K562 (cell line): ENCODE data around the gene KIF20A. TPM values are rescaled to one million over a fixed set of nuclear protein-coding genes. Genes with fewer than 3 reads are reported as not detected.

Experiments
- ARID2 ChIP-seq: fragments of 450-650 bp; IDR thresholded peaks from 2 replicates; pipeline ENCODE4 v1.6.1; 2017; ENCODE audit warnings: antibody characterized with exemption, mild to moderate bottlenecking
- ATF1 ChIP-seq, 2 experiments: fragments of 450-650 bp in 1 of 2; IDR thresholded peaks; 2 replicates each; pipeline ENCODE4 v1.6.1; 2016; ENCODE audit warnings: missing compliant biosample characterization in 1 of 2, missing genetic modification characterization in 1 of 2
- BMI1 ChIP-seq: fragments of 150-350 bp; IDR thresholded peaks from 2 replicates; pipeline ENCODE4 v1.6.1; 2014; ENCODE audit warnings: low read length
- FOXK2 ChIP-seq, 2 experiments: fragments of 450-650 bp; IDR thresholded peaks in 1 of 2; conservative IDR thresholded peaks in 1 of 2; 2 replicates each; pipeline ENCODE4 v1.6.1; 2016; ENCODE audit warnings: low read depth in 2 of 2, mild to moderate bottlenecking in 1 of 2
- HMG20A ChIP-seq: fragments of 450-650 bp; formaldehyde crosslinking; conservative IDR thresholded peaks from 2 replicates; pipeline ENCODE4 v1.4.0; 2020; ENCODE audit warnings: mild to moderate bottlenecking, mixed read lengths
- KAT2B ChIP-seq: IDR thresholded peaks from one replicate; pipeline ENCODE4 v1.6.1; 2012; ENCODE audit warnings: low read depth, mild to moderate bottlenecking, control low read depth, inconsistent platforms, low read length, moderate library complexity
- PHF20 ChIP-seq: fragments of 450-650 bp; IDR thresholded peaks from 2 replicates; pipeline ENCODE4 v1.6.1; 2018; ENCODE audit not compliant: partially characterized antibody
- SIX5 ChIP-seq, 2 experiments: IDR thresholded peaks; 2 replicates each; pipeline ENCODE4 v1.6.1; 2011; ENCODE audit warnings: low read length in 2 of 2, borderline replicate concordance in 1 of 2, low read depth in 1 of 2, mild to moderate bottlenecking in 1 of 2, moderate library complexity in 1 of 2; ENCODE audit not compliant: insufficient read depth in 1 of 2
- ZBTB17 ChIP-seq: fragments of 450-650 bp; formaldehyde crosslinking; IDR thresholded peaks from 2 replicates; pipeline ENCODE4 v1.4.0; 2020; ENCODE audit warnings: mild to moderate bottlenecking
- ZBTB7A ChIP-seq: IDR thresholded peaks from 2 replicates; pipeline ENCODE4 v1.6.1; 2011; ENCODE audit warnings: low read depth, mild to moderate bottlenecking, low read length, moderate library complexity, borderline replicate concordance; ENCODE audit not compliant: control insufficient read depth
- ZNF561 ChIP-seq: fragments of 450-650 bp; formaldehyde crosslinking; conservative IDR thresholded peaks from 2 replicates; pipeline ENCODE4 v1.4.0; 2020; ENCODE audit warnings: mild to moderate bottlenecking, moderate library complexity
- ZNF586 ChIP-seq: fragments of 450-650 bp; formaldehyde crosslinking; conservative IDR thresholded peaks from 2 replicates; pipeline ENCODE4 v1.4.0; 2020; ENCODE audit warnings: mild to moderate bottlenecking, moderate library complexity
- polyA plus RNA-seq, 8 experiments: library from polyadenylated mRNA; depleted of rRNA in 4 of 8; stranded (reverse) in 5 of 8; unstranded in 3 of 8; fragments of >200 nt; fragmentation: Nextera tagmentation in 2 of 8; fragmentation: Illumina TruSeq in 1 of 8; extraction: Ambion mirVana in 2 of 8; extraction: Trizol in 1 of 8; gene quantifications; 2 replicates each; pipeline versions ENCODE4 v1.2.1 to v1.2.3, GENCODE V29; 2011 to 2014; ENCODE audit warnings: inconsistent platforms in 1 of 8, missing spikeins in 1 of 8
- total RNA-seq, 7 experiments: library from RNA; depleted of rRNA in 6 of 7; stranded (reverse); fragments of >200 nt in 6 of 7; fragmentation: Illumina TruSeq in 2 of 7; extraction: Trizol in 2 of 7; gene quantifications; 2 replicates each; pipeline versions ENCODE4 v1.2.1 to v1.2.3, GENCODE V29; 2011 to 2021; ENCODE audit warnings: low replicate concordance in 1 of 7
- TF ChIP-seq, protein P1 (sequence below): fragments of 450-650 bp; IDR thresholded peaks from 2 replicates; pipeline ENCODE4 v1.6.1; 2016; ENCODE audit warnings: mild to moderate bottlenecking, moderate library complexity
- TF ChIP-seq, protein P2 (sequence below): fragments of 250-450 bp; sonication (Bioruptor Pico); IDR thresholded peaks from 2 replicates; pipeline ENCODE4 v1.8.0; 2021; ENCODE audit warnings: moderate library complexity, mild to moderate bottlenecking, inconsistent platforms

KIF20A gene
- total and polyA plus RNA-seq, 9 of the 15 experiments (the other 6 are each of a cell fraction or from before 2014, with no cell fraction given): 36.8 to 61.2 (median 55.5) TPM

DNA sequence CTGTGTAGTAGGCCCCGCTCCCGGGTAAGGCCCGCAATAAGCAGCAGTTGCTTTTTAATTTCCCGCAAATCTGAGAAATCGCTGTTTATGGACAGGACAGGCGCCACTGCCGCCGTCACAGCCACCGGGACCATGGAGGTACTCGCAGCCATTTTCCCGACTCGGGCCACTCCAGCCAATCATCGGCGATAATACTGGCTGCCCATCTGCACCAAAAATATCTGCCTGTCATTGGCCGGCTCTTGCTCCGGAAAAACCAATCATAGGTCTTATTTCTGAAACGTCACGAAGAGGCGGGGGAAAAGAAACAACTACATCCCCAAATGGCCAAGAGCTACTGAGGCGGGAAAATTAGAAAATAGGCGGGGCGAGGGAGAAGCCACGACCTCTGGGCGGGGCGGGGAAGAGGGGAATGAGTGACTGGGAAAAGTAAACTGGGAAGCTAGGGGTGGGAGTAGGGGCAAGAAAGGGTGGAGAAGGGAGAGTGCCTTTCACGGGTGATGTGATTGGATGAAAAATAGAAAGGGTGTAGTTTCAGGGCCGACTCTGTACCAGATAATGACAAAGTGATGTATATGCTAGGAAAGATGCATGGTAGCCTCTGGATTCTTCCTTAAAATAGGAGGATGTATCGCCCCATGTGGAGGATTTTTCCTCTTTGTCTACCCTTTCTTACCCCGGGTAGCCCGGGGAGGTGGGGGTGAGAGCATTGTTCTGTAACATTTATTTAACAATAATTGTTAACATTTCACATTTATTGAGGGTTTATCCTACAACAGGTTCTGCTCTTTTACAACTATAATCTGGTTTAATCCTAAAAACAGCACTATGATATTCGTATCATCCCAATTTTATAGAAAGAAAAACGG, 34.5 kb downstream of the KIF20A start, which contains the start of gene CDC23 (continued):
- TF ChIP-seq, protein P1, sequence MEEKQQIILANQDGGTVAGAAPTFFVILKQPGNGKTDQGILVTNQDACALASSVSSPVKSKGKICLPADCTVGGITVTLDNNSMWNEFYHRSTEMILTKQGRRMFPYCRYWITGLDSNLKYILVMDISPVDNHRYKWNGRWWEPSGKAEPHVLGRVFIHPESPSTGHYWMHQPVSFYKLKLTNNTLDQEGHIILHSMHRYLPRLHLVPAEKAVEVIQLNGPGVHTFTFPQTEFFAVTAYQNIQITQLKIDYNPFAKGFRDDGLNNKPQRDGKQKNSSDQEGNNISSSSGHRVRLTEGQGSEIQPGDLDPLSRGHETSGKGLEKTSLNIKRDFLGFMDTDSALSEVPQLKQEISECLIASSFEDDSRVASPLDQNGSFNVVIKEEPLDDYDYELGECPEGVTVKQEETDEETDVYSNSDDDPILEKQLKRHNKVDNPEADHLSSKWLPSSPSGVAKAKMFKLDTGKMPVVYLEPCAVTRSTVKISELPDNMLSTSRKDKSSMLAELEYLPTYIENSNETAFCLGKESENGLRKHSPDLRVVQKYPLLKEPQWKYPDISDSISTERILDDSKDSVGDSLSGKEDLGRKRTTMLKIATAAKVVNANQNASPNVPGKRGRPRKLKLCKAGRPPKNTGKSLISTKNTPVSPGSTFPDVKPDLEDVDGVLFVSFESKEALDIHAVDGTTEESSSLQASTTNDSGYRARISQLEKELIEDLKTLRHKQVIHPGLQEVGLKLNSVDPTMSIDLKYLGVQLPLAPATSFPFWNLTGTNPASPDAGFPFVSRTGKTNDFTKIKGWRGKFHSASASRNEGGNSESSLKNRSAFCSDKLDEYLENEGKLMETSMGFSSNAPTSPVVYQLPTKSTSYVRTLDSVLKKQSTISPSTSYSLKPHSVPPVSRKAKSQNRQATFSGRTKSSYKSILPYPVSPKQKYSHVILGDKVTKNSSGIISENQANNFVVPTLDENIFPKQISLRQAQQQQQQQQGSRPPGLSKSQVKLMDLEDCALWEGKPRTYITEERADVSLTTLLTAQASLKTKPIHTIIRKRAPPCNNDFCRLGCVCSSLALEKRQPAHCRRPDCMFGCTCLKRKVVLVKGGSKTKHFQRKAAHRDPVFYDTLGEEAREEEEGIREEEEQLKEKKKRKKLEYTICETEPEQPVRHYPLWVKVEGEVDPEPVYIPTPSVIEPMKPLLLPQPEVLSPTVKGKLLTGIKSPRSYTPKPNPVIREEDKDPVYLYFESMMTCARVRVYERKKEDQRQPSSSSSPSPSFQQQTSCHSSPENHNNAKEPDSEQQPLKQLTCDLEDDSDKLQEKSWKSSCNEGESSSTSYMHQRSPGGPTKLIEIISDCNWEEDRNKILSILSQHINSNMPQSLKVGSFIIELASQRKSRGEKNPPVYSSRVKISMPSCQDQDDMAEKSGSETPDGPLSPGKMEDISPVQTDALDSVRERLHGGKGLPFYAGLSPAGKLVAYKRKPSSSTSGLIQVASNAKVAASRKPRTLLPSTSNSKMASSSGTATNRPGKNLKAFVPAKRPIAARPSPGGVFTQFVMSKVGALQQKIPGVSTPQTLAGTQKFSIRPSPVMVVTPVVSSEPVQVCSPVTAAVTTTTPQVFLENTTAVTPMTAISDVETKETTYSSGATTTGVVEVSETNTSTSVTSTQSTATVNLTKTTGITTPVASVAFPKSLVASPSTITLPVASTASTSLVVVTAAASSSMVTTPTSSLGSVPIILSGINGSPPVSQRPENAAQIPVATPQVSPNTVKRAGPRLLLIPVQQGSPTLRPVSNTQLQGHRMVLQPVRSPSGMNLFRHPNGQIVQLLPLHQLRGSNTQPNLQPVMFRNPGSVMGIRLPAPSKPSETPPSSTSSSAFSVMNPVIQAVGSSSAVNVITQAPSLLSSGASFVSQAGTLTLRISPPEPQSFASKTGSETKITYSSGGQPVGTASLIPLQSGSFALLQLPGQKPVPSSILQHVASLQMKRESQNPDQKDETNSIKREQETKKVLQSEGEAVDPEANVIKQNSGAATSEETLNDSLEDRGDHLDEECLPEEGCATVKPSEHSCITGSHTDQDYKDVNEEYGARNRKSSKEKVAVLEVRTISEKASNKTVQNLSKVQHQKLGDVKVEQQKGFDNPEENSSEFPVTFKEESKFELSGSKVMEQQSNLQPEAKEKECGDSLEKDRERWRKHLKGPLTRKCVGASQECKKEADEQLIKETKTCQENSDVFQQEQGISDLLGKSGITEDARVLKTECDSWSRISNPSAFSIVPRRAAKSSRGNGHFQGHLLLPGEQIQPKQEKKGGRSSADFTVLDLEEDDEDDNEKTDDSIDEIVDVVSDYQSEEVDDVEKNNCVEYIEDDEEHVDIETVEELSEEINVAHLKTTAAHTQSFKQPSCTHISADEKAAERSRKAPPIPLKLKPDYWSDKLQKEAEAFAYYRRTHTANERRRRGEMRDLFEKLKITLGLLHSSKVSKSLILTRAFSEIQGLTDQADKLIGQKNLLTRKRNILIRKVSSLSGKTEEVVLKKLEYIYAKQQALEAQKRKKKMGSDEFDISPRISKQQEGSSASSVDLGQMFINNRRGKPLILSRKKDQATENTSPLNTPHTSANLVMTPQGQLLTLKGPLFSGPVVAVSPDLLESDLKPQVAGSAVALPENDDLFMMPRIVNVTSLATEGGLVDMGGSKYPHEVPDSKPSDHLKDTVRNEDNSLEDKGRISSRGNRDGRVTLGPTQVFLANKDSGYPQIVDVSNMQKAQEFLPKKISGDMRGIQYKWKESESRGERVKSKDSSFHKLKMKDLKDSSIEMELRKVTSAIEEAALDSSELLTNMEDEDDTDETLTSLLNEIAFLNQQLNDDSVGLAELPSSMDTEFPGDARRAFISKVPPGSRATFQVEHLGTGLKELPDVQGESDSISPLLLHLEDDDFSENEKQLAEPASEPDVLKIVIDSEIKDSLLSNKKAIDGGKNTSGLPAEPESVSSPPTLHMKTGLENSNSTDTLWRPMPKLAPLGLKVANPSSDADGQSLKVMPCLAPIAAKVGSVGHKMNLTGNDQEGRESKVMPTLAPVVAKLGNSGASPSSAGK: 0 out of 2 replicates have a peak, but pooled peaks have one; percentile 28
- TF ChIP-seq FOXK2 (conservative IDR thresholded peaks at IDR 0.05 in 1 of 2, IDR thresholded peaks at IDR 0.05 in 1 of 2; ENCODE audit: low read depth in 2 of 2) (peak; percentile 95), SIX5 (IDR thresholded peaks at IDR 0.05; ENCODE audit: borderline replicate concordance in 1 of 2, insufficient read depth in 1 of 2, low read depth in 1 of 2, low read length in 2 of 2) (no peak), ARID2 (no peak), HMG20A (CRISPR knock-in tag) (no peak), ZBTB17 (no peak), ZBTB7A (peak; percentile 17; the same call in 1 of the 2 replicates), KAT2B (no peak), ZNF586 (CRISPR knock-in tag) (no peak), ATF1 (CRISPR knock-in tag; IDR thresholded peaks at IDR 0.05) (no peak), ATF1 (tag; IDR thresholded peaks at IDR 0.05) (peak; percentile 97), BMI1 (no peak), ZNF561 (CRISPR knock-in tag) (no peak), PHF20 (peak; percentile 96)
- TF ChIP-seq, protein P2, sequence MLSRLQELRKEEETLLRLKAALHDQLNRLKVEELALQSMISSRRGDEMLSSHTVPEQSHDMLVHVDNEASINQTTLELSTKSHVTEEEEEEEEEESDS (CRISPR knock-in tag): no peak
